ENCODE data around the gene PPP1CA.

Gene PPP1CA

GRCh38 chr11:67366546-67366945, 35.1 kb downstream of the PPP1CA start:
- TF ChIP-seq, protein P1, sequence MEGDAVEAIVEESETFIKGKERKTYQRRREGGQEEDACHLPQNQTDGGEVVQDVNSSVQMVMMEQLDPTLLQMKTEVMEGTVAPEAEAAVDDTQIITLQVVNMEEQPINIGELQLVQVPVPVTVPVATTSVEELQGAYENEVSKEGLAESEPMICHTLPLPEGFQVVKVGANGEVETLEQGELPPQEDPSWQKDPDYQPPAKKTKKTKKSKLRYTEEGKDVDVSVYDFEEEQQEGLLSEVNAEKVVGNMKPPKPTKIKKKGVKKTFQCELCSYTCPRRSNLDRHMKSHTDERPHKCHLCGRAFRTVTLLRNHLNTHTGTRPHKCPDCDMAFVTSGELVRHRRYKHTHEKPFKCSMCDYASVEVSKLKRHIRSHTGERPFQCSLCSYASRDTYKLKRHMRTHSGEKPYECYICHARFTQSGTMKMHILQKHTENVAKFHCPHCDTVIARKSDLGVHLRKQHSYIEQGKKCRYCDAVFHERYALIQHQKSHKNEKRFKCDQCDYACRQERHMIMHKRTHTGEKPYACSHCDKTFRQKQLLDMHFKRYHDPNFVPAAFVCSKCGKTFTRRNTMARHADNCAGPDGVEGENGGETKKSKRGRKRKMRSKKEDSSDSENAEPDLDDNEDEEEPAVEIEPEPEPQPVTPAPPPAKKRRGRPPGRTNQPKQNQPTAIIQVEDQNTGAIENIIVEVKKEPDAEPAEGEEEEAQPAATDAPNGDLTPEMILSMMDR (IDR thresholded peaks at IDR 0.05): no peak
- Histone ChIP-seq H3K9ac (no peak overlapping the region), H3K9me3 (ENCODE audit: control insufficient read depth, low read length) (no peaks in the 10 kb centered on the region), H3K79me2 (no peaks in the 10 kb centered on the region), H3K4me3 (ENCODE audit: low read depth, low read length) (no peak overlapping the region), H2AFZ (no peak overlapping the region), H3K27me3 (ENCODE audit: control insufficient read depth, insufficient read depth, low read length) (no peaks in the 10 kb centered on the region), H3K27ac (no peak overlapping the region), H3K4me2 (ENCODE audit: low read length) (no peak overlapping the region), H3K4me1 (no peaks in the 10 kb centered on the region), H3K36me3 (ENCODE audit: control insufficient read depth, insufficient read depth, low read length) (no peaks in the 10 kb centered on the region)

GRCh38 chr11:67365736-67366444, 35.8 kb downstream of the PPP1CA start:
- no peaks in the 10 kb centered on the region for H3K9me3 ChIP-seq (ENCODE audit: control insufficient read depth, low read length)
- TF ChIP-seq, protein P1 (IDR thresholded peaks at IDR 0.05): no peak
- H2AFZ ChIP-seq: no peak overlapping the region
- no peaks in the 10 kb centered on the region for H3K79me2 ChIP-seq
- no peaks in the 10 kb centered on the region for H3K4me1 ChIP-seq
- no peak overlapping the region for H3K27ac ChIP-seq
- no peak overlapping the region for H3K4me3 ChIP-seq (ENCODE audit: low read depth, low read length)
- H3K36me3 ChIP-seq (ENCODE audit: control insufficient read depth, insufficient read depth, low read length): no peaks in the 10 kb centered on the region
- no peak overlapping the region for H3K4me2 ChIP-seq (ENCODE audit: low read length)
- H3K27me3 ChIP-seq (ENCODE audit: control insufficient read depth, insufficient read depth, low read length): no peaks in the 10 kb centered on the region
- no peak overlapping the region for H3K9ac ChIP-seq

- H3K4me1 ChIP-seq: no peaks in the 10 kb centered on the region
- H3K4me2 ChIP-seq (ENCODE audit: low read length): no peak overlapping the region
- H2AFZ ChIP-seq: no peak overlapping the region
- H3K36me3 ChIP-seq (ENCODE audit: control insufficient read depth, insufficient read depth, low read length): no peaks in the 10 kb centered on the region
- no peak overlapping the region for H3K4me3 ChIP-seq (ENCODE audit: low read depth, low read length)
- TF ChIP-seq, protein P1 (IDR thresholded peaks at IDR 0.05): no peak
- H3K27ac ChIP-seq: no peak overlapping the region
- no peak overlapping the region for H3K9ac ChIP-seq
- no peaks in the 10 kb centered on the region for H3K79me2 ChIP-seq
- H3K27me3 ChIP-seq (ENCODE audit: control insufficient read depth, insufficient read depth, low read length): no peaks in the 10 kb centered on the region
- H3K9me3 ChIP-seq (ENCODE audit: control insufficient read depth, low read length): no peaks in the 10 kb centered on the region
These were observed 36.6 kb downstream of the PPP1CA start for GRCh38 chr11:67364783-67365722.

GRCh38 chr11:67364169-67364568, 37.5 kb downstream of the PPP1CA start:
- Histone ChIP-seq H3K4me3 (ENCODE audit: low read depth, low read length) (no peak overlapping the region), H3K9ac (no peak overlapping the region), H3K27ac (no peak overlapping the region), H3K4me2 (ENCODE audit: low read length) (no peak overlapping the region), H3K27me3 (ENCODE audit: control insufficient read depth, insufficient read depth, low read length) (no peaks in the 10 kb centered on the region), H3K36me3 (ENCODE audit: control insufficient read depth, insufficient read depth, low read length) (no peaks in the 10 kb centered on the region), H3K9me3 (ENCODE audit: control insufficient read depth, low read length) (no peaks in the 10 kb centered on the region), H3K79me2 (no peaks in the 10 kb centered on the region), H3K4me1 (no peaks in the 10 kb centered on the region), H2AFZ (no peak overlapping the region)
- TF ChIP-seq, protein P1 (IDR thresholded peaks at IDR 0.05): no peak

Measured in parathyroid adenoma (tissue), 2 donors.